K562 (cell line): ENCODE results near the gene AP1M1. TPM values are rescaled to one million over a fixed set of nuclear protein-coding genes. Genes with fewer than 3 reads are reported as not detected.

Experiments
- ARID1B ChIP-seq: fragments of 450-650 bp; IDR thresholded peaks from 2 replicates; pipeline ENCODE4 v1.6.1; 2016; ENCODE audit warnings: antibody characterized with exemption, mild to moderate bottlenecking, inconsistent platforms
- ARNT ChIP-seq, 2 experiments: fragments of 450-650 bp; IDR thresholded peaks; 2 replicates each; pipeline ENCODE4 v1.6.1; 2016; ENCODE audit warnings: mild to moderate bottlenecking in 1 of 2
- CCAR2 ChIP-seq: fragments of 200-400 bp; formaldehyde crosslinking; IDR thresholded peaks from 2 replicates; pipeline ENCODE4 v1.6.1; 2017; ENCODE audit warnings: mild to moderate bottlenecking, low read depth, low read length
- HCFC1 ChIP-seq: IDR thresholded peaks from 2 replicates; pipeline ENCODE4 v1.6.1; 2012; ENCODE audit warnings: low read depth, low read length, improper control_type of control experiment
- NFATC3 ChIP-seq: fragments of 450-650 bp; IDR thresholded peaks from 2 replicates; pipeline ENCODE4 v1.6.1; 2017; ENCODE audit warnings: mild to moderate bottlenecking
- PML ChIP-seq: IDR thresholded peaks from 2 replicates; pipeline ENCODE4 v1.6.1; 2012; ENCODE audit warnings: low read length, inconsistent platforms
- SAFB2 ChIP-seq: fragments of 200-400 bp; formaldehyde crosslinking; IDR thresholded peaks from 2 replicates; pipeline ENCODE4 v1.6.1; 2018; ENCODE audit warnings: borderline replicate concordance, low read length, low read depth, moderate library complexity; ENCODE audit not compliant: severe bottlenecking
- SP2 ChIP-seq: IDR thresholded peaks from 2 replicates; pipeline ENCODE4 v1.6.1; 2011; ENCODE audit warnings: mild to moderate bottlenecking, low read depth, low read length, moderate library complexity; ENCODE audit not compliant: poor library complexity, severe bottlenecking; ENCODE audit errors: extremely low read depth
- SPI1 ChIP-seq: IDR thresholded peaks from 2 replicates; pipeline ENCODE4 v1.6.1; 2011; ENCODE audit warnings: low read depth, low read length, control low read depth, borderline replicate concordance
- TAF9B ChIP-seq: fragments of 450-650 bp; IDR thresholded peaks from 2 replicates; pipeline ENCODE4 v1.6.1; 2018; ENCODE audit warnings: mild to moderate bottlenecking; ENCODE audit not compliant: partially characterized antibody
- WHSC1 ChIP-seq: IDR thresholded peaks from one replicate; pipeline ENCODE4 v1.6.1; 2012; ENCODE audit warnings: low read length, control low read depth, inconsistent platforms
- ZNF583 ChIP-seq: fragments of 250-450 bp; sonication (Bioruptor Pico); IDR thresholded peaks from 2 replicates; pipeline ENCODE4 v1.4.0; 2020
- ZNF717 ChIP-seq: fragments of 250-450 bp; sonication (Bioruptor Pico); IDR thresholded peaks from 2 replicates; pipeline ENCODE4 v1.5.0; 2021
- ZNF77 ChIP-seq: fragments of 250-450 bp; sonication (Bioruptor Pico); IDR thresholded peaks from 2 replicates; pipeline ENCODE4 v1.5.0; 2020
- polyA plus RNA-seq, 8 experiments: library from polyadenylated mRNA; depleted of rRNA in 4 of 8; stranded (reverse) in 5 of 8; unstranded in 3 of 8; fragments of >200 nt; fragmentation: Nextera tagmentation in 2 of 8; fragmentation: Illumina TruSeq in 1 of 8; extraction: Ambion mirVana in 2 of 8; extraction: Trizol in 1 of 8; gene quantifications; 2 replicates each; pipeline versions ENCODE4 v1.2.1 to v1.2.3, GENCODE V29; 2011 to 2014; ENCODE audit warnings: inconsistent platforms in 1 of 8, missing spikeins in 1 of 8
- total RNA-seq, 7 experiments: library from RNA; depleted of rRNA in 6 of 7; stranded (reverse); fragments of >200 nt in 6 of 7; fragmentation: Illumina TruSeq in 2 of 7; extraction: Trizol in 2 of 7; gene quantifications; 2 replicates each; pipeline versions ENCODE4 v1.2.1 to v1.2.3, GENCODE V29; 2011 to 2021; ENCODE audit warnings: low replicate concordance in 1 of 7
- TF ChIP-seq, protein P1 (sequence below): fragments of 250-450 bp; sonication (Bioruptor Pico); IDR thresholded peaks from 2 replicates; pipeline ENCODE4 v1.5.0; 2021; ENCODE audit warnings: mild to moderate bottlenecking, borderline replicate concordance
- TF ChIP-seq, protein P2 (sequence below), 2 experiments: fragments of 450-650 bp; IDR thresholded peaks; 2 replicates each; pipeline ENCODE4 v1.6.1; 2018; ENCODE audit warnings: mild to moderate bottlenecking in 2 of 2, low read depth in 1 of 2; ENCODE audit not compliant: partially characterized antibody in 2 of 2
- TF ChIP-seq, protein P3 (sequence below), 2 experiments: fragments of 450-650 bp; IDR thresholded peaks; 2 replicates each; pipeline ENCODE4 v1.6.1; 2016
- TF ChIP-seq, protein P4 (sequence below): fragments of 450-650 bp; IDR thresholded peaks from 2 replicates; pipeline ENCODE4 v1.6.1; 2016

AP1M1 gene
- total and polyA plus RNA-seq, 9 of the 15 experiments (the other 6 are each of a cell fraction or from before 2014, with no cell fraction given): 0.87 to 56.2 (median 29.1) TPM

DNA sequence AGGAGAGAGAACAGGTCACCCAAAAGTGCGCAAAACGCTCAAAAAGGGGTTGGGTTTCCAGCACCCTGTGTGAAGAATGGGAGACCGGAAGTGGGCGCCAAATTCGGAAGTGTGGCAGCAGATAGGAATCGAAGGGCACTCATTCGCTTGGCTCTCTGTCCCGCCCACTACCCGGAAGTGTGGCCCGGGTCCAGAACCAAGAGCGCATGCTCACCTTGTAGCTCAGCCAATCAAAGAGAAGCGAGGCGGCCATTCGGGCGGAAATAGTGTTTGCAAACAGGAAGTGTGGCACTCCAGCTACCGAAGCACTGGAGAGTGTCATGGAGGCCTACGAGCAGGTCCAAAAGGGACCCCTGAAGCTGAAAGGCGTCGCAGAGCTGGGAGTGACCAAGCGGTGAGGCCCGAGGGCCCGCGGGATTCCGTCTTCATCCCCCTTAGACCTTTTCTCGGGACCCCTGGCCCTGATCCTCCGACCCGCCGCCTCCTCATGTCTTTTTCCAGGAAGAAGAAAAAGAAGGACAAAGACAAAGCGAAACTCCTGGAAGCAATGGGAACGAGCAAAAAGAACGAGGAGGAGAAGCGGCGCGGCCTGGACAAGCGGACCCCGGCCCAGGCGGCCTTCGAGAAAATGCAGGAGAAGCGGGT, 12.5 kb upstream of the AP1M1 start, which contains the start of gene FAM32A (continued):
- TF ChIP-seq ZNF77 (no peak), TAF9B (peak; percentile 55), NFATC3 (no peak), ARNT (IDR thresholded peaks at IDR 0.05) (0 out of 4 replicates have a peak, but pooled peaks of 1 of the 2 experiments have one; percentile 17), HCFC1 (peak; percentile 88), CCAR2 (no peak), PML (peak; percentile 44; the same call in 1 of the 2 replicates), SP2 (peak; percentile 60), SPI1 (peak; percentile 73), WHSC1 (no peak), ZNF583 (CRISPR knock-in tag) (no peak), ARID1B (no peak), ZNF717 (CRISPR knock-in tag) (no peak), SAFB2 (no peak)
- TF ChIP-seq, protein P1, sequence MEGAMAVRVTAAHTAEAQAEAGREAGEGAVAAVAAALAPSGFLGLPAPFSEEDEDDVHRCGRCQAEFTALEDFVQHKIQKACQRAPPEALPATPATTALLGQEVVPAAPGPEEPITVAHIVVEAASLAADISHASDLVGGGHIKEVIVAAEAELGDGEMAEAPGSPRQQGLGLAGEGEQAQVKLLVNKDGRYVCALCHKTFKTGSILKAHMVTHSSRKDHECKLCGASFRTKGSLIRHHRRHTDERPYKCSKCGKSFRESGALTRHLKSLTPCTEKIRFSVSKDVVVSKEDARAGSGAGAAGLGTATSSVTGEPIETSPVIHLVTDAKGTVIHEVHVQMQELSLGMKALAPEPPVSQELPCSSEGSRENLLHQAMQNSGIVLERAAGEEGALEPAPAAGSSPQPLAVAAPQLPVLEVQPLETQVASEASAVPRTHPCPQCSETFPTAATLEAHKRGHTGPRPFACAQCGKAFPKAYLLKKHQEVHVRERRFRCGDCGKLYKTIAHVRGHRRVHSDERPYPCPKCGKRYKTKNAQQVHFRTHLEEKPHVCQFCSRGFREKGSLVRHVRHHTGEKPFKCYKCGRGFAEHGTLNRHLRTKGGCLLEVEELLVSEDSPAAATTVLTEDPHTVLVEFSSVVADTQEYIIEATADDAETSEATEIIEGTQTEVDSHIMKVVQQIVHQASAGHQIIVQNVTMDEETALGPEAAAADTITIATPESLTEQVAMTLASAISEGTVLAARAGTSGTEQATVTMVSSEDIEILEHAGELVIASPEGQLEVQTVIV (CRISPR knock-in tag): no peak
- TF ChIP-seq, protein P2, sequence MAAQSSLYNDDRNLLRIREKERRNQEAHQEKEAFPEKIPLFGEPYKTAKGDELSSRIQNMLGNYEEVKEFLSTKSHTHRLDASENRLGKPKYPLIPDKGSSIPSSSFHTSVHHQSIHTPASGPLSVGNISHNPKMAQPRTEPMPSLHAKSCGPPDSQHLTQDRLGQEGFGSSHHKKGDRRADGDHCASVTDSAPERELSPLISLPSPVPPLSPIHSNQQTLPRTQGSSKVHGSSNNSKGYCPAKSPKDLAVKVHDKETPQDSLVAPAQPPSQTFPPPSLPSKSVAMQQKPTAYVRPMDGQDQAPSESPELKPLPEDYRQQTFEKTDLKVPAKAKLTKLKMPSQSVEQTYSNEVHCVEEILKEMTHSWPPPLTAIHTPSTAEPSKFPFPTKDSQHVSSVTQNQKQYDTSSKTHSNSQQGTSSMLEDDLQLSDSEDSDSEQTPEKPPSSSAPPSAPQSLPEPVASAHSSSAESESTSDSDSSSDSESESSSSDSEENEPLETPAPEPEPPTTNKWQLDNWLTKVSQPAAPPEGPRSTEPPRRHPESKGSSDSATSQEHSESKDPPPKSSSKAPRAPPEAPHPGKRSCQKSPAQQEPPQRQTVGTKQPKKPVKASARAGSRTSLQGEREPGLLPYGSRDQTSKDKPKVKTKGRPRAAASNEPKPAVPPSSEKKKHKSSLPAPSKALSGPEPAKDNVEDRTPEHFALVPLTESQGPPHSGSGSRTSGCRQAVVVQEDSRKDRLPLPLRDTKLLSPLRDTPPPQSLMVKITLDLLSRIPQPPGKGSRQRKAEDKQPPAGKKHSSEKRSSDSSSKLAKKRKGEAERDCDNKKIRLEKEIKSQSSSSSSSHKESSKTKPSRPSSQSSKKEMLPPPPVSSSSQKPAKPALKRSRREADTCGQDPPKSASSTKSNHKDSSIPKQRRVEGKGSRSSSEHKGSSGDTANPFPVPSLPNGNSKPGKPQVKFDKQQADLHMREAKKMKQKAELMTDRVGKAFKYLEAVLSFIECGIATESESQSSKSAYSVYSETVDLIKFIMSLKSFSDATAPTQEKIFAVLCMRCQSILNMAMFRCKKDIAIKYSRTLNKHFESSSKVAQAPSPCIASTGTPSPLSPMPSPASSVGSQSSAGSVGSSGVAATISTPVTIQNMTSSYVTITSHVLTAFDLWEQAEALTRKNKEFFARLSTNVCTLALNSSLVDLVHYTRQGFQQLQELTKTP (IDR thresholded peaks at IDR 0.05; ENCODE audit: low read depth in 1 of 2, partially characterized antibody in 2 of 2): peak in 1 of 2 experiments; percentile 18
- TF ChIP-seq, protein P3, sequence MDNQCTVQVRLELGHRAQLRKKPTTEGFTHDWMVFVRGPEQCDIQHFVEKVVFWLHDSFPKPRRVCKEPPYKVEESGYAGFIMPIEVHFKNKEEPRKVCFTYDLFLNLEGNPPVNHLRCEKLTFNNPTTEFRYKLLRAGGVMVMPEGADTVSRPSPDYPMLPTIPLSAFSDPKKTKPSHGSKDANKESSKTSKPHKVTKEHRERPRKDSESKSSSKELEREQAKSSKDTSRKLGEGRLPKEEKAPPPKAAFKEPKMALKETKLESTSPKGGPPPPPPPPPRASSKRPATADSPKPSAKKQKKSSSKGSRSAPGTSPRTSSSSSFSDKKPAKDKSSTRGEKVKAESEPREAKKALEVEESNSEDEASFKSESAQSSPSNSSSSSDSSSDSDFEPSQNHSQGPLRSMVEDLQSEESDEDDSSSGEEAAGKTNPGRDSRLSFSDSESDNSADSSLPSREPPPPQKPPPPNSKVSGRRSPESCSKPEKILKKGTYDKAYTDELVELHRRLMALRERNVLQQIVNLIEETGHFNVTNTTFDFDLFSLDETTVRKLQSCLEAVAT (IDR thresholded peaks at IDR 0.05): no peak
- TF ChIP-seq, protein P4, sequence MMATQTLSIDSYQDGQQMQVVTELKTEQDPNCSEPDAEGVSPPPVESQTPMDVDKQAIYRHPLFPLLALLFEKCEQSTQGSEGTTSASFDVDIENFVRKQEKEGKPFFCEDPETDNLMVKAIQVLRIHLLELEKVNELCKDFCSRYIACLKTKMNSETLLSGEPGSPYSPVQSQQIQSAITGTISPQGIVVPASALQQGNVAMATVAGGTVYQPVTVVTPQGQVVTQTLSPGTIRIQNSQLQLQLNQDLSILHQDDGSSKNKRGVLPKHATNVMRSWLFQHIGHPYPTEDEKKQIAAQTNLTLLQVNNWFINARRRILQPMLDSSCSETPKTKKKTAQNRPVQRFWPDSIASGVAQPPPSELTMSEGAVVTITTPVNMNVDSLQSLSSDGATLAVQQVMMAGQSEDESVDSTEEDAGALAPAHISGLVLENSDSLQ: peak; percentile 85
